HCT116 (cell line): ENCODE results near the gene MSI2.

Source experiments
- ELF1 ChIP-seq: IDR thresholded peaks from 2 replicates; pipeline ENCODE4 v1.6.1; 2012; ENCODE audit warnings: low read depth, borderline replicate concordance
- EZH2 ChIP-seq: fragments of 200-600 bp; sonication (generic); IDR thresholded peaks from 2 replicates; pipeline ENCODE4 v1.6.1; 2017; ENCODE audit warnings: antibody characterized with exemption, mixed run types
- EZH2phosphoT487 ChIP-seq: fragments of 200-600 bp; IDR thresholded peaks from 2 replicates; pipeline ENCODE4 v1.6.1; 2018; ENCODE audit warnings: antibody characterized with exemption, borderline replicate concordance
- SIN3A ChIP-seq: IDR thresholded peaks from 2 replicates; pipeline ENCODE4 v1.6.1; 2012; ENCODE audit warnings: low read depth
- TF ChIP-seq, protein P1 (sequence below), 3 experiments: fragments of 200-600 bp in 1 of 3; sonication (generic) in 1 of 3; IDR thresholded peaks in 2 of 3; conservative IDR thresholded peaks in 1 of 3; 2 replicates each; pipeline ENCODE4 v1.5.1; 2012 to 2017; ENCODE audit warnings: low read depth in 2 of 3, low read length in 2 of 3, antibody characterized with exemption in 1 of 3, borderline replicate concordance in 1 of 3, control low read depth in 1 of 3, mild to moderate bottlenecking in 1 of 3, mixed read lengths in 1 of 3, mixed run types in 1 of 3, moderate library complexity in 1 of 3; ENCODE audit not compliant: insufficient read depth in 1 of 3

DNA sequence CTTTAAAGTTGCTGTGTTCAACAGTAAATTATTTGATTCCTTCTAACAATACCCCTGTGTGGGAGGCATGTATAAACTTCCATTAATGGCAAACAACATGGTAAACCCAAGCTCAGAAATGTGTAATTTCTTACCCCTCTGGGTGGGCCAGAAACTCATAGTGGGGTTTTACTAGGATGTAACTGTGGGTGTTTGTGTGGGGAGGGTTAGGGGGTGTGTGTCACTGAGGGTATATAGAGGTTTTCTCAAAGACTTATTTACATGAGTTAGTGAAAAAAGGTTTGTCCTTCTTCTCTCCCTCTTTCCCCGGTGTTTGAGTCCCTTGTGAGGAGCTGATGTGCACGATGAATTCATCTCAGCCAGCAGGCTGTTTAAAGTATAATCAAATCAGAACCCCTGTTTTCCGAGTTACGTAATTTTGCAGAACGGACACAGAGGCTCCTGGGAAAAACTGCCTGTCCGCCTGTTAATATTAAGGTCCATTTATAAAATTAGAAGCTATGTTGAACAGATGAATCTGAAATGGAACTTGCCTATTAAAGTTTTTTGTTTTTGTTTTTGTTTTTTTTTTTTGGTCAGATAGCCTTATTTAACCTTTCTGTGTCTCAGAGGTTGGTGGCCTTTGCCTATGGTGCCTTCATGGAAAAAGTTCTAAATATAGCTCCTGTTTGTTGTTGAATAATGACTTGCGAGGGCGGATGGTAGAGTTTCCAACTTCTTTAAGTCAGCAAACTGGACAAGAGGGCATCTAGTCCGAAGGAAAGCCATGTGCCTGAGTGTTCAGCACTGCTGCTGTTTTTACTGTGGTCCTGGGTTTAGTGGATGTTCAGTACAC, 73.3 kb downstream of the MSI2 start:
- TF ChIP-seq EZH2, result no peak
- TF ChIP-seq, protein P1, sequence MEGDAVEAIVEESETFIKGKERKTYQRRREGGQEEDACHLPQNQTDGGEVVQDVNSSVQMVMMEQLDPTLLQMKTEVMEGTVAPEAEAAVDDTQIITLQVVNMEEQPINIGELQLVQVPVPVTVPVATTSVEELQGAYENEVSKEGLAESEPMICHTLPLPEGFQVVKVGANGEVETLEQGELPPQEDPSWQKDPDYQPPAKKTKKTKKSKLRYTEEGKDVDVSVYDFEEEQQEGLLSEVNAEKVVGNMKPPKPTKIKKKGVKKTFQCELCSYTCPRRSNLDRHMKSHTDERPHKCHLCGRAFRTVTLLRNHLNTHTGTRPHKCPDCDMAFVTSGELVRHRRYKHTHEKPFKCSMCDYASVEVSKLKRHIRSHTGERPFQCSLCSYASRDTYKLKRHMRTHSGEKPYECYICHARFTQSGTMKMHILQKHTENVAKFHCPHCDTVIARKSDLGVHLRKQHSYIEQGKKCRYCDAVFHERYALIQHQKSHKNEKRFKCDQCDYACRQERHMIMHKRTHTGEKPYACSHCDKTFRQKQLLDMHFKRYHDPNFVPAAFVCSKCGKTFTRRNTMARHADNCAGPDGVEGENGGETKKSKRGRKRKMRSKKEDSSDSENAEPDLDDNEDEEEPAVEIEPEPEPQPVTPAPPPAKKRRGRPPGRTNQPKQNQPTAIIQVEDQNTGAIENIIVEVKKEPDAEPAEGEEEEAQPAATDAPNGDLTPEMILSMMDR (IDR thresholded peaks at IDR 0.05 in 2 of 3, conservative IDR thresholded peaks at IDR 0.05 in 1 of 3; ENCODE audit: borderline replicate concordance in 1 of 3, insufficient read depth in 1 of 3, low read depth in 2 of 3, low read length in 2 of 3), result no peak
- no peak for TF ChIP-seq ELF1
- no peak for TF ChIP-seq SIN3A
- no peak for TF ChIP-seq EZH2phosphoT487
